HepG2 (cell line): ENCODE data around the gene ASXL1. TPM values are rescaled to one million over a fixed set of nuclear protein-coding genes. Genes with fewer than 3 reads are reported as not detected.

Source experiments
- FOXJ3 ChIP-seq: sonication (generic); formaldehyde crosslinking; IDR thresholded peaks from 2 replicates; pipeline ENCODE4 v1.4.0; 2020; ENCODE audit warnings: missing genetic modification reagents, mild to moderate bottlenecking, borderline replicate concordance
- HMG20A ChIP-seq: IDR thresholded peaks from 2 replicates; pipeline ENCODE4 v1.6.1; 2016; ENCODE audit warnings: borderline replicate concordance
- KLF6 ChIP-seq: IDR thresholded peaks from 2 replicates; pipeline ENCODE4 v1.8.0; 2016; ENCODE audit warnings: missing biosample characterization, missing genetic modification reagents
- PAXIP1 ChIP-seq: sonication (generic); formaldehyde crosslinking; conservative IDR thresholded peaks from 2 replicates; pipeline ENCODE4 v1.4.0; 2020; ENCODE audit warnings: mild to moderate bottlenecking, missing genetic modification reagents, moderate library complexity
- RXRA ChIP-seq: sonication (generic); formaldehyde crosslinking; IDR thresholded peaks from 2 replicates; pipeline ENCODE4 v1.5.1; 2020; ENCODE audit warnings: missing genetic modification reagents
- SUZ12 ChIP-seq: fragments of 150-350 bp; IDR thresholded peaks from 2 replicates; pipeline ENCODE4 v1.6.1; 2014; ENCODE audit warnings: low read depth, low read length
- TAF1 ChIP-seq: sonication (generic); formaldehyde crosslinking; IDR thresholded peaks from 2 replicates; pipeline ENCODE4 v1.4.0; 2020; ENCODE audit warnings: missing genetic modification reagents
- TBP ChIP-seq: sonication (generic); formaldehyde crosslinking; IDR thresholded peaks from 2 replicates; pipeline ENCODE4 v1.5.0; 2020; ENCODE audit warnings: missing genetic modification reagents
- TGIF2 ChIP-seq: IDR thresholded peaks from 2 replicates; pipeline ENCODE4 v1.6.1; 2016; ENCODE audit warnings: control low read depth, missing compliant biosample characterization
- ZNF101 ChIP-seq: sonication (generic); formaldehyde crosslinking; IDR thresholded peaks from 2 replicates; pipeline ENCODE4 v1.4.0; 2020; ENCODE audit warnings: mild to moderate bottlenecking, low read depth, missing genetic modification reagents, borderline replicate concordance
- ZNF432 ChIP-seq: sonication (generic); formaldehyde crosslinking; IDR thresholded peaks from 2 replicates; pipeline ENCODE4 v1.5.0; 2020; ENCODE audit warnings: missing genetic modification reagents, mild to moderate bottlenecking, borderline replicate concordance
- ZNF660 ChIP-seq: sonication (generic); formaldehyde crosslinking; IDR thresholded peaks from 2 replicates; pipeline ENCODE4 v1.5.1; 2020; ENCODE audit warnings: mild to moderate bottlenecking, low read depth, missing genetic modification reagents, borderline replicate concordance
- ZUFSP ChIP-seq: sonication (generic); formaldehyde crosslinking; IDR thresholded peaks from 2 replicates; pipeline ENCODE4 v1.9.0; 2021; ENCODE audit warnings: missing genetic modification reagents, mild to moderate bottlenecking, borderline replicate concordance
- polyA plus RNA-seq, 8 experiments: library from polyadenylated mRNA; depleted of rRNA in 3 of 8; stranded (reverse) in 7 of 8; unstranded in 1 of 8; fragments of >200 nt; fragmentation: Illumina TruSeq in 4 of 8; extraction: Trizol in 4 of 8; gene quantifications; 2 replicates each; pipeline versions ENCODE4 v1.2.1 to v1.2.3, GENCODE V29; 2011 to 2016; ENCODE audit warnings: low read depth in 4 of 8, missing spikeins in 1 of 8, mixed read lengths in 1 of 8; ENCODE audit not compliant: insufficient read depth in 1 of 8
- total RNA-seq, 5 experiments: library from RNA; depleted of rRNA; stranded (reverse); fragments of >200 nt; fragmentation: Illumina TruSeq; extraction: Trizol; gene quantifications; 2 replicates each; pipeline ENCODE4 v1.2.3, GENCODE V29; 2016; ENCODE audit warnings: low read depth in 1 of 5
- TF ChIP-seq, protein P1 (sequence below): sonication (generic); formaldehyde crosslinking; IDR thresholded peaks from 2 replicates; pipeline ENCODE4 v1.5.1; 2020; ENCODE audit warnings: mild to moderate bottlenecking, missing genetic modification reagents, borderline replicate concordance
- TF ChIP-seq, protein P2 (sequence below): IDR thresholded peaks from 2 replicates; pipeline ENCODE4 v1.6.1; 2018; ENCODE audit warnings: missing genetic modification reagents
- TF ChIP-seq, protein P3 (sequence below): IDR thresholded peaks from 2 replicates; pipeline ENCODE4 v1.6.1; 2012; ENCODE audit warnings: inconsistent platforms
- TF ChIP-seq, protein P4 (sequence below): sonication (generic); formaldehyde crosslinking; IDR thresholded peaks from 2 replicates; pipeline ENCODE4 v1.4.0; 2020; ENCODE audit warnings: missing genetic modification reagents, borderline replicate concordance

The ASXL1 gene
- total and polyA plus RNA-seq, 2 of the 13 experiments (the other 11 are each of a cell fraction or from before 2014, with no cell fraction given) = 62.1 to 74.8 TPM

DNA sequence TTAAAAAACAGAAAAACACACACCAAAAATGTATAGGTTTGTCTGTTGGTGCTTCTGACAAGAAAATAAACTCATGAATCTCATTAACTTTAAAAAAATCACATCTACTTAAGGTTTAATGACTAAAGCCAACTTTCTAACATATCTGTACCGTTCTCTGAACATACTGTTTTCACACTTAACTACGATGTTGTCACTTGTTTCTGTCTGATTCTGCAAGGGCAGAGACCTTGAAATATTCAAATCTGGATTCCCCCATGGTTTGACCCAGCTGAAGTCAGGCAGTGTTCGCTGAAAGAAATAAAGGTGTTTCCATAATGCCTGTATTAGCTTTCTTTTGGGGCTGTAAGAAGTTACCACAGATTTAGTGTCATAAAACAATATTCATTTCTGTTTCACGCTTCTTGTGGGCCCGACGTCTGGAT is 2.7 kb upstream of the ASXL1 start (continued):
- TF ChIP-seq ZUFSP (CRISPR knock-in tag) (no peak), HMG20A (no peak), ZNF101 (CRISPR knock-in tag) (no peak), ZNF660 (CRISPR knock-in tag) (no peak), ZNF432 (CRISPR knock-in tag) (no peak), TGIF2 (CRISPR knock-in tag) (no peak), FOXJ3 (CRISPR knock-in tag) (no peak), TBP (no peak), PAXIP1 (CRISPR knock-in tag) (no peak; the same call in 1 of the 2 replicates), TAF1 (no peak), KLF6 (CRISPR knock-in tag) (no peak), RXRA (CRISPR knock-in tag) (no peak), SUZ12 (no peak)
- TF ChIP-seq, protein P1, sequence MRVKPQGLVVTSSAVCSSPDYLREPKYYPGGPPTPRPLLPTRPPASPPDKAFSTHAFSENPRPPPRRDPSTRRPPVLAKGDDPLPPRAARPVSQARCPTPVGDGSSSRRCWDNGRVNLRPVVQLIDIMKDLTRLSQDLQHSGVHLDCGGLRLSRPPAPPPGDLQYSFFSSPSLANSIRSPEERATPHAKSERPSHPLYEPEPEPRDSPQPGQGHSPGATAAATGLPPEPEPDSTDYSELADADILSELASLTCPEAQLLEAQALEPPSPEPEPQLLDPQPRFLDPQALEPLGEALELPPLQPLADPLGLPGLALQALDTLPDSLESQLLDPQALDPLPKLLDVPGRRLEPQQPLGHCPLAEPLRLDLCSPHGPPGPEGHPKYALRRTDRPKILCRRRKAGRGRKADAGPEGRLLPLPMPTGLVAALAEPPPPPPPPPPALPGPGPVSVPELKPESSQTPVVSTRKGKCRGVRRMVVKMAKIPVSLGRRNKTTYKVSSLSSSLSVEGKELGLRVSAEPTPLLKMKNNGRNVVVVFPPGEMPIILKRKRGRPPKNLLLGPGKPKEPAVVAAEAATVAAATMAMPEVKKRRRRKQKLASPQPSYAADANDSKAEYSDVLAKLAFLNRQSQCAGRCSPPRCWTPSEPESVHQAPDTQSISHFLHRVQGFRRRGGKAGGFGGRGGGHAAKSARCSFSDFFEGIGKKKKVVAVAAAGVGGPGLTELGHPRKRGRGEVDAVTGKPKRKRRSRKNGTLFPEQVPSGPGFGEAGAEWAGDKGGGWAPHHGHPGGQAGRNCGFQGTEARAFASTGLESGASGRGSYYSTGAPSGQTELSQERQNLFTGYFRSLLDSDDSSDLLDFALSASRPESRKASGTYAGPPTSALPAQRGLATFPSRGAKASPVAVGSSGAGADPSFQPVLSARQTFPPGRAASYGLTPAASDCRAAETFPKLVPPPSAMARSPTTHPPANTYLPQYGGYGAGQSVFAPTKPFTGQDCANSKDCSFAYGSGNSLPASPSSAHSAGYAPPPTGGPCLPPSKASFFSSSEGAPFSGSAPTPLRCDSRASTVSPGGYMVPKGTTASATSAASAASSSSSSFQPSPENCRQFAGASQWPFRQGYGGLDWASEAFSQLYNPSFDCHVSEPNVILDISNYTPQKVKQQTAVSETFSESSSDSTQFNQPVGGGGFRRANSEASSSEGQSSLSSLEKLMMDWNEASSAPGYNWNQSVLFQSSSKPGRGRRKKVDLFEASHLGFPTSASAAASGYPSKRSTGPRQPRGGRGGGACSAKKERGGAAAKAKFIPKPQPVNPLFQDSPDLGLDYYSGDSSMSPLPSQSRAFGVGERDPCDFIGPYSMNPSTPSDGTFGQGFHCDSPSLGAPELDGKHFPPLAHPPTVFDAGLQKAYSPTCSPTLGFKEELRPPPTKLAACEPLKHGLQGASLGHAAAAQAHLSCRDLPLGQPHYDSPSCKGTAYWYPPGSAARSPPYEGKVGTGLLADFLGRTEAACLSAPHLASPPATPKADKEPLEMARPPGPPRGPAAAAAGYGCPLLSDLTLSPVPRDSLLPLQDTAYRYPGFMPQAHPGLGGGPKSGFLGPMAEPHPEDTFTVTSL (CRISPR knock-in tag) = 0 out of 2 replicates have a peak, but pooled peaks have one; percentile 5
- TF ChIP-seq, protein P2, sequence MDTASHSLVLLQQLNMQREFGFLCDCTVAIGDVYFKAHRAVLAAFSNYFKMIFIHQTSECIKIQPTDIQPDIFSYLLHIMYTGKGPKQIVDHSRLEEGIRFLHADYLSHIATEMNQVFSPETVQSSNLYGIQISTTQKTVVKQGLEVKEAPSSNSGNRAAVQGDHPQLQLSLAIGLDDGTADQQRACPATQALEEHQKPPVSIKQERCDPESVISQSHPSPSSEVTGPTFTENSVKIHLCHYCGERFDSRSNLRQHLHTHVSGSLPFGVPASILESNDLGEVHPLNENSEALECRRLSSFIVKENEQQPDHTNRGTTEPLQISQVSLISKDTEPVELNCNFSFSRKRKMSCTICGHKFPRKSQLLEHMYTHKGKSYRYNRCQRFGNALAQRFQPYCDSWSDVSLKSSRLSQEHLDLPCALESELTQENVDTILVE (CRISPR knock-in tag) = 0 out of 2 replicates have a peak, but pooled peaks have one; percentile 2
- TF ChIP-seq, protein P3, sequence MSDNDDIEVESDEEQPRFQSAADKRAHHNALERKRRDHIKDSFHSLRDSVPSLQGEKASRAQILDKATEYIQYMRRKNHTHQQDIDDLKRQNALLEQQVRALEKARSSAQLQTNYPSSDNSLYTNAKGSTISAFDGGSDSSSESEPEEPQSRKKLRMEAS = no peak
- TF ChIP-seq, protein P4, sequence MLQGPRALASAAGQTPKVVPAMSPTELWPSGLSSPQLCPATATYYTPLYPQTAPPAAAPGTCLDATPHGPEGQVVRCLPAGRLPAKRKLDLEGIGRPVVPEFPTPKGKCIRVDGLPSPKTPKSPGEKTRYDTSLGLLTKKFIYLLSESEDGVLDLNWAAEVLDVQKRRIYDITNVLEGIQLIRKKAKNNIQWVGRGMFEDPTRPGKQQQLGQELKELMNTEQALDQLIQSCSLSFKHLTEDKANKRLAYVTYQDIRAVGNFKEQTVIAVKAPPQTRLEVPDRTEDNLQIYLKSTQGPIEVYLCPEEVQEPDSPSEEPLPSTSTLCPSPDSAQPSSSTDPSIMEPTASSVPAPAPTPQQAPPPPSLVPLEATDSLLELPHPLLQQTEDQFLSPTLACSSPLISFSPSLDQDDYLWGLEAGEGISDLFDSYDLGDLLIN (CRISPR knock-in tag) = no peak
